Measurements from ENCODE around the gene RASSF1. TPM values are rescaled to one million over a fixed set of nuclear protein-coding genes. Genes with fewer than 3 reads are reported as not detected.

The RASSF1 gene
- total RNA-seq, 2 experiments from 2014 or later = 68.0 to 71.2 TPM

- Histone ChIP-seq H3K27ac (ENCODE audit: low read depth in 1 of 2, low read length in 2 of 2) (no peak overlapping the region), H3K4me1 (ENCODE audit: insufficient read depth, low read length) (peaks cover 7% of the 10 kb centered on the region), H3K27me3 (ENCODE audit: control insufficient read depth in 1 of 2, insufficient read depth in 2 of 2, low read length in 2 of 2) (no peaks in the 10 kb centered on the region), H3K9me3 (ENCODE audit: control insufficient read depth in 1 of 2, insufficient read depth in 1 of 2, low read length in 2 of 2) (no peaks in the 10 kb centered on the region), H3K36me3 (ENCODE audit: insufficient read depth, low read length) (no peaks in the 10 kb centered on the region), H3K4me3 (ENCODE audit: low read length) (no peak overlapping the region)
- H3K4me3 Mint-ChIP-seq = no peak overlapping the region
- ChIA-PET POLR2A (no interaction called here), CTCF (no interaction called here)
- no peaks in the 10 kb centered on the region for H3K36me3 Mint-ChIP-seq (ENCODE audit: low read depth)
- H3K27ac Mint-ChIP-seq = no peak overlapping the region
- DNase-seq (no peak), ATAC-seq (ENCODE audit: poor library complexity) (no peak)
- H3K9me3 Mint-ChIP-seq = no peaks in the 10 kb centered on the region
- peaks cover 12% of the 10 kb centered on the region for H3K4me1 Mint-ChIP-seq (ENCODE audit: low read depth)
- no peak for TF ChIP-seq CTCF (IDR thresholded peaks at IDR 0.05)
- intact Hi-C loops (cut with DNase I, micrococcal nuclease) = no loop called here
- no peaks in the 10 kb centered on the region for H3K27me3 Mint-ChIP-seq
Observed at GRCh38 chr3:50374363-50375257, 34.0 kb upstream of the RASSF1 start.

GRCh38 chr3:50373146-50374051, 32.8 kb upstream of the RASSF1 start:
- Mint-ChIP-seq H3K9me3 (no peaks in the 10 kb centered on the region), H3K27me3 (no peaks in the 10 kb centered on the region), H3K27ac (no peak overlapping the region), H3K4me3 (no peak overlapping the region), H3K36me3 (ENCODE audit: low read depth) (no peaks in the 10 kb centered on the region), H3K4me1 (ENCODE audit: low read depth) (peaks cover 16% of the 10 kb centered on the region)
- intact Hi-C loops (cut with DNase I, micrococcal nuclease) = no loop called here
- Histone ChIP-seq H3K27me3 (ENCODE audit: control insufficient read depth in 1 of 2, insufficient read depth in 2 of 2, low read length in 2 of 2) (no peaks in the 10 kb centered on the region), H3K4me1 (ENCODE audit: insufficient read depth, low read length) (peaks cover 7% of the 10 kb centered on the region), H3K36me3 (ENCODE audit: insufficient read depth, low read length) (no peaks in the 10 kb centered on the region), H3K4me3 (ENCODE audit: low read length) (no peak overlapping the region), H3K9me3 (ENCODE audit: control insufficient read depth in 1 of 2, insufficient read depth in 1 of 2, low read length in 2 of 2) (no peaks in the 10 kb centered on the region), H3K27ac (ENCODE audit: low read depth in 1 of 2, low read length in 2 of 2) (no peak overlapping the region)
- ChIA-PET POLR2A (no interaction called here), CTCF (no interaction called here)
- no peak for TF ChIP-seq CTCF (IDR thresholded peaks at IDR 0.05)
- ATAC-seq (ENCODE audit: poor library complexity) (no peak), DNase-seq (no peak)

DNA sequence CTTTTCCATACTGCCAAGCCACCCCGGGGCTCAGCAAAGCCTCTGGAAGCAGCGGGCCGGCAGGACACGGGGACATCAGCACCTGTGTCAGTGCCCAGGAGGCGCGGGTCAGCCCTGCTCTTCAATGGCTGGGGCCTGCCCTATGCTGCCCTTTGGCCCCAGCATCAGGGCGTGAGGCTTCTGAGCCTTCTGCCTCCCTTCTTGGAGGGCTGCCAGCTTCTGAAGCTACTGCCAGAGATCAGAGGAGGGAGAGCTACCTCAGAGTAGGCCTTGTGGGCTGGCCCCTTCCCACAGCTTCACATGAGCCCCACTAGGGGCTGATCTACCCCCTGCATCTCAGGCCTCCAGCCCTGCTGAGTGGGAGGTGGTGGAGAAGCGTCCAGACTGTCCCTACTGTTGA, 31.7 kb upstream of the RASSF1 start:
- no peak overlapping the region for H3K4me3 Mint-ChIP-seq
- intact Hi-C loops (cut with DNase I, micrococcal nuclease) = no loop called here
- no peak overlapping the region for H3K27ac Mint-ChIP-seq

More for the DNA sequence above, 31.7 kb upstream of the RASSF1 start:
- Histone ChIP-seq H3K4me1 (ENCODE audit: insufficient read depth, low read length) (peaks cover 9% of the 10 kb centered on the region), H3K27ac (ENCODE audit: low read depth in 1 of 2, low read length in 2 of 2) (no peak overlapping the region), H3K4me3 (ENCODE audit: low read length) (no peak overlapping the region), H3K27me3 (ENCODE audit: control insufficient read depth in 1 of 2, insufficient read depth in 2 of 2, low read length in 2 of 2) (no peaks in the 10 kb centered on the region), H3K9me3 (ENCODE audit: control insufficient read depth in 1 of 2, insufficient read depth in 1 of 2, low read length in 2 of 2) (no peaks in the 10 kb centered on the region), H3K36me3 (ENCODE audit: insufficient read depth, low read length) (no peaks in the 10 kb centered on the region)
- TF ChIP-seq CTCF (IDR thresholded peaks at IDR 0.05) = no peak
- peak; percentile 52 for ATAC-seq (ENCODE audit: poor library complexity)
- peaks cover 17% of the 10 kb centered on the region for H3K4me1 Mint-ChIP-seq (ENCODE audit: low read depth)
- no peaks in the 10 kb centered on the region for H3K9me3 Mint-ChIP-seq
- ChIA-PET CTCF (no interaction called here), POLR2A (no interaction called here)
- H3K27me3 Mint-ChIP-seq = no peaks in the 10 kb centered on the region
- DNase-seq = peak in 3 of 14 experiments; percentile 21 to 51 (median 32)
- H3K36me3 Mint-ChIP-seq (ENCODE audit: low read depth) = no peaks in the 10 kb centered on the region

All from CD4-positive, alpha-beta T cell (primary cell).